Panc1 (cell line): Measurements from ENCODE around the gene ADAMTS14. TPM values are rescaled to one million over a fixed set of nuclear protein-coding genes. Genes with fewer than 3 reads are reported as not detected.

Experiments
- ATAC-seq: fragments of 200-7000 bp; cut with Tn5 transposase; 2 replicates; pipeline ENCODE4 v1.9.1; 2020; ENCODE audit warnings: mild to moderate bottlenecking, moderate library complexity
- BruUV-seq: library from RNA; stranded (reverse); fragments of 400-500 nt; replicated peaks from 2 replicates; lab custom pipeline; 2021; lab: Mats Ljungman, UMichigan
- CTCF ChIA-PET: fragments of 300-600 bp; sonication (Branson Sonifier 250); formaldehyde crosslinking; loops from one replicate; lab custom pipeline; 2022; ENCODE audit warnings: antibody characterized with exemption; lab: Charles Lee
- POLR2A ChIA-PET: fragments of 300-600 bp; sonication (Branson Sonifier 250); formaldehyde crosslinking; loops from one replicate; lab custom pipeline; 2022; ENCODE audit warnings: antibody characterized with exemption; lab: Charles Lee
- DNase-seq: peaks from one replicate; pipeline ENCODE4 v3.0.0-alpha.2; 2010; ENCODE audit warnings: low read depth, low spot score
- H3K27ac ChIP-seq: 2 replicates; pipeline ENCODE4 v1.5.1; 2011; ENCODE audit warnings: mild to moderate bottlenecking, low read length, inconsistent platforms
- H3K27me3 ChIP-seq: fragments of 200-500 bp; sonication (Bioruptor generic); 2 replicates; pipeline ENCODE4 v1.6.0; 2014; ENCODE audit warnings: low read length, inconsistent platforms; ENCODE audit not compliant: control insufficient read depth, insufficient read depth
- H3K36me3 ChIP-seq: fragments of 200-500 bp; sonication (Bioruptor generic); 2 replicates; pipeline ENCODE4 v1.5.1; 2014; ENCODE audit warnings: inconsistent platforms, mild to moderate bottlenecking, low read length, moderate library complexity; ENCODE audit not compliant: control insufficient read depth, insufficient read depth
- H3K4me1 ChIP-seq: 2 replicates; pipeline ENCODE4 v1.5.1; 2011; ENCODE audit warnings: inconsistent platforms, mild to moderate bottlenecking, low read length, moderate library complexity; ENCODE audit not compliant: control insufficient read depth, insufficient read depth
- H3K4me3 ChIP-seq, 2 experiments: 2 replicates each; pipeline ENCODE4 v1.5.1; 2011 to 2012; ENCODE audit warnings: low read depth in 2 of 2, low read length in 2 of 2, mild to moderate bottlenecking in 2 of 2, inconsistent platforms in 1 of 2, moderate library complexity in 1 of 2
- H3K9me3 ChIP-seq: fragments of 200-500 bp; sonication (Bioruptor generic); 2 replicates; pipeline ENCODE4 v1.5.1; 2014; ENCODE audit warnings: low read depth, mild to moderate bottlenecking, inconsistent platforms, low read length, moderate library complexity; ENCODE audit not compliant: control insufficient read depth, insufficient read depth
- CTCF ChIP-seq: fragments of 450-650 bp; IDR thresholded peaks from 2 replicates; pipeline ENCODE4 v1.5.1; 2017; ENCODE audit warnings: mild to moderate bottlenecking
- POLR2AphosphoS5 ChIP-seq: IDR thresholded peaks from 2 replicates; pipeline ENCODE4 v1.6.1; 2012; ENCODE audit warnings: mild to moderate bottlenecking, low read depth, low read length, moderate library complexity
- REST ChIP-seq, 2 experiments: IDR thresholded peaks; 2 replicates each; pipeline ENCODE4 v1.6.1; 2011 to 2012; ENCODE audit warnings: low read depth in 2 of 2, control low read depth in 1 of 2, low read length in 1 of 2, mild to moderate bottlenecking in 1 of 2, moderate library complexity in 1 of 2; ENCODE audit not compliant: insufficient read depth in 1 of 2
- SIN3A ChIP-seq: IDR thresholded peaks from 2 replicates; pipeline ENCODE4 v1.6.1; 2012; ENCODE audit warnings: low read depth, mild to moderate bottlenecking, low read length, moderate library complexity, borderline replicate concordance; ENCODE audit not compliant: insufficient read depth
- TCF7L2 ChIP-seq: IDR thresholded peaks from 2 replicates; pipeline ENCODE4 v1.6.1; 2011; ENCODE audit warnings: mild to moderate bottlenecking, low read depth, low read length, inconsistent platforms
- in situ Hi-C: cut with HindIII; loops from 2 replicates; pipeline ENCODE4 v1.10.0; 2016; ENCODE audit warnings: low sequenced_read_pairs, low pct_unique_long_range_greater_than_20kb
- intact Hi-C: fragments of 100-400 bp; cut with micrococcal nuclease; formaldehyde crosslinking; loops from one replicate; pipeline ENCODE4 v1.10.0; 2022; ENCODE audit not compliant: unreplicated experiment
- total RNA-seq: library from RNA; stranded (reverse); gene quantifications from one replicate; pipeline ENCODE4 v1.2.1, GENCODE V29; 2021; ENCODE audit not compliant: unreplicated experiment

Gene ADAMTS14
- total RNA-seq, 1 experiment from 2014 or later: 0.67 TPM

GRCh38 chr10:70740406-70741288 lies 68.3 kb downstream of the ADAMTS14 start:
- in situ Hi-C loops (no loop called here), intact Hi-C loops (no loop called here)
- Histone ChIP-seq H3K9me3 (0 out of 2 replicates have a peak, but pooled peaks cover 3% of the 10 kb centered on the region), H3K36me3 (no peaks in the 10 kb centered on the region), H3K27me3 (peaks cover 10% of the 10 kb centered on the region), H3K27ac (no peak overlapping the region), H3K4me1 (no peaks in the 10 kb centered on the region), H3K4me3 (no peak overlapping the region)
- DNase-seq: no peak
- ChIA-PET CTCF (interaction anchor here (0.6 kb wide), 2 partner anchors 10 to 72 kb away, joined by 3 read pairs; no protein-coding TSS in a partner anchor), POLR2A (no interaction called here)
- ATAC-seq: no peak
- BruUV-seq: no TSS peak
- TF ChIP-seq REST (IDR thresholded peaks at IDR 0.05; ENCODE audit: insufficient read depth in 1 of 2, low read depth in 2 of 2, low read length in 1 of 2): no peak

- CTCF ChIA-PET: no interaction called here
- in situ Hi-C loops: no loop called here
These were observed 70.5 kb downstream of the ADAMTS14 start for GRCh38 chr10:70742537-70743429.

More at GRCh38 chr10:70742537-70743429, 70.5 kb downstream of the ADAMTS14 start:
- TF ChIP-seq TCF7L2 (no peak), CTCF (no peak), REST (IDR thresholded peaks at IDR 0.05; ENCODE audit: insufficient read depth in 1 of 2, low read depth in 2 of 2, low read length in 1 of 2) (no peak), POLR2AphosphoS5 (no peak), SIN3A (no peak)
- no peak overlapping the region for H3K27ac ChIP-seq
- DNase-seq (no peak), ATAC-seq (no peak)
- H3K36me3 ChIP-seq: no peaks in the 10 kb centered on the region
- no peaks in the 10 kb centered on the region for H3K4me1 ChIP-seq
- BruUV-seq: no TSS peak
- peaks cover 10% of the 10 kb centered on the region for H3K27me3 ChIP-seq
- intact Hi-C loops: no loop called here
- no peak overlapping the region for H3K4me3 ChIP-seq
- POLR2A ChIA-PET: no interaction called here
- H3K9me3 ChIP-seq: 0 out of 2 replicates have a peak, but pooled peaks cover 4% of the 10 kb centered on the region
